A673 (cell line): ENCODE results near the gene EPB41L4A. TPM values are rescaled to one million over a fixed set of nuclear protein-coding genes. Genes with fewer than 3 reads are reported as not detected.

Source experiments
- BruUV-seq: library from RNA; stranded (reverse); fragments of 400-500 nt; replicated peaks from 2 replicates; lab custom pipeline; 2021; lab: Mats Ljungman, UMichigan
- CTCF ChIA-PET: fragments of 300-600 bp; sonication (Branson Sonifier 250); formaldehyde crosslinking; loops from one replicate; lab custom pipeline; 2022; ENCODE audit warnings: antibody characterized with exemption; lab: Charles Lee
- POLR2A ChIA-PET: fragments of 300-600 bp; sonication (Branson Sonifier 250); formaldehyde crosslinking; loops from one replicate; lab custom pipeline; 2022; ENCODE audit warnings: antibody characterized with exemption; ENCODE audit not compliant: low non-redundant PET; lab: Charles Lee
- DNase-seq: peaks from one replicate; pipeline ENCODE4 v3.0.0-alpha.2; 2015; ENCODE audit warnings: low spot score
- H3K27ac ChIP-seq: fragments of 200-600 bp; sonication (generic); 2 replicates; pipeline ENCODE4 v1.5.1; 2016; ENCODE audit warnings: mixed run types, low read depth, mild to moderate bottlenecking, mixed read lengths, antibody characterized with exemption, low read length; ENCODE audit not compliant: poor library complexity, severe bottlenecking
- H3K27me3 ChIP-seq: fragments of 200-600 bp; sonication (generic); replicated peaks from 2 replicates; pipeline ENCODE4 v1.6.1; 2017; ENCODE audit warnings: mixed run types, low read depth, mild to moderate bottlenecking, mixed read lengths, antibody characterized with exemption, low read length; ENCODE audit not compliant: insufficient read depth, poor library complexity
- H3K36me3 ChIP-seq: fragments of 200-600 bp; sonication (generic); 2 replicates; pipeline ENCODE4 v1.6.1; 2016; ENCODE audit warnings: mixed run types, mild to moderate bottlenecking, mixed read lengths, antibody characterized with exemption, low read length; ENCODE audit not compliant: insufficient read depth, poor library complexity, severe bottlenecking
- H3K4me1 ChIP-seq: fragments of 200-600 bp; sonication (generic); 2 replicates; pipeline ENCODE4 v1.6.1; 2017; ENCODE audit warnings: mixed run types, mild to moderate bottlenecking, mixed read lengths, antibody characterized with exemption, low read length; ENCODE audit not compliant: insufficient read depth, poor library complexity, severe bottlenecking
- H3K4me3 ChIP-seq: fragments of 200-600 bp; sonication (generic); 2 replicates; pipeline ENCODE4 v1.5.1; 2016; ENCODE audit warnings: low read depth, mixed run types, mild to moderate bottlenecking, mixed read lengths, low read length; ENCODE audit not compliant: poor library complexity, severe bottlenecking
- H3K9me3 ChIP-seq: fragments of 200-600 bp; sonication (generic); 2 replicates; pipeline ENCODE4 v1.6.1; 2016; ENCODE audit warnings: mixed run types, low read depth, mild to moderate bottlenecking, mixed read lengths, antibody characterized with exemption, low read length; ENCODE audit not compliant: poor library complexity, severe bottlenecking
- CTCF ChIP-seq: fragments of 300-800, 200-600 bp; sonication (generic); conservative IDR thresholded peaks from 2 replicates; pipeline ENCODE4 v1.5.1; 2017; ENCODE audit warnings: low read depth, mild to moderate bottlenecking, antibody characterized with exemption, low read length, moderate library complexity, mixed read lengths
- EZH2 ChIP-seq: fragments of 200-600 bp; sonication (generic); IDR thresholded peaks from 2 replicates; pipeline ENCODE4 v1.6.1; 2017; ENCODE audit warnings: borderline replicate concordance, low read depth, mild to moderate bottlenecking, mixed read lengths, antibody characterized with exemption, low read length; ENCODE audit not compliant: poor library complexity, severe bottlenecking
- intact Hi-C: fragments of 100-400 bp; cut with micrococcal nuclease; formaldehyde crosslinking; loops from one replicate; pipeline ENCODE4 v1.10.0; 2022; ENCODE audit not compliant: unreplicated experiment
- total RNA-seq: library from RNA; stranded (reverse); gene quantifications from 2 replicates; pipeline ENCODE4 v1.2.3, GENCODE V29; 2021

EPB41L4A gene
- total RNA-seq, 1 experiment from 2014 or later = not detected

GRCh38 chr5:112161392-112161748 lies 257.7 kb downstream of the EPB41L4A start:
- POLR2A ChIA-PET = interaction anchor here (0.5 to 0.6 kb wide), 3 partner anchors 163 to 1808 kb away, joined by 3 to 6 read pairs (median 4); no protein-coding TSS in a partner anchor
- intact Hi-C loops = no loop called here
- no TSS peak for BruUV-seq

GRCh38 chr5:112160652-112161391 lies 258.3 kb downstream of the EPB41L4A start:
- CTCF ChIA-PET = interaction anchor here (0.6 kb wide), 1 partner anchor 16 kb away, joined by 3 read pairs; no protein-coding TSS in a partner anchor
- peak; percentile 91 for DNase-seq

More at GRCh38 chr5:112161392-112161748, 257.7 kb downstream of the EPB41L4A start:
- TF ChIP-seq EZH2 (no peak), CTCF (no peak)
- peaks cover 6% of the 10 kb centered on the region for H3K4me1 ChIP-seq
- H3K27ac ChIP-seq = peak overlapping the region; percentile 81
- DNase-seq = no peak
- CTCF ChIA-PET = interaction anchor here (0.6 kb wide), 1 partner anchor 17 kb away, joined by 3 read pairs; no protein-coding TSS in a partner anchor
- peak overlapping the region; percentile 67 for H3K4me3 ChIP-seq
- H3K27me3 ChIP-seq = no peaks in the 10 kb centered on the region
- H3K36me3 ChIP-seq = peaks cover 40% of the 10 kb centered on the region
- H3K9me3 ChIP-seq = no peaks in the 10 kb centered on the region

GRCh38 chr5:112159435-112159834 lies 259.6 kb downstream of the EPB41L4A start:
- peaks cover 27% of the 10 kb centered on the region for H3K36me3 ChIP-seq
- intact Hi-C loops = no loop called here
- no peak overlapping the region for H3K4me3 ChIP-seq
- no TSS peak for BruUV-seq
- ChIA-PET CTCF (no interaction called here), POLR2A (no interaction called here)
- DNase-seq = no peak
- no peaks in the 10 kb centered on the region for H3K9me3 ChIP-seq
- peaks cover 6% of the 10 kb centered on the region for H3K4me1 ChIP-seq
- no peaks in the 10 kb centered on the region for H3K27me3 ChIP-seq
- TF ChIP-seq CTCF = no peak
- TF ChIP-seq EZH2 = no peak
- no peak overlapping the region for H3K27ac ChIP-seq

More at GRCh38 chr5:112160652-112161391, 258.3 kb downstream of the EPB41L4A start:
- TSS peak; percentile 73 for BruUV-seq
- Histone ChIP-seq H3K36me3 (peaks cover 37% of the 10 kb centered on the region), H3K4me1 (peaks cover 6% of the 10 kb centered on the region), H3K9me3 (no peaks in the 10 kb centered on the region), H3K27ac (peak overlapping the region; percentile 81), H3K4me3 (peak overlapping the region; percentile 67), H3K27me3 (no peaks in the 10 kb centered on the region)
- POLR2A ChIA-PET = interaction anchor here (0.5 to 0.6 kb wide), 4 partner anchors 10 to 1808 kb away, joined by 3 to 6 read pairs (median 4); no protein-coding TSS in a partner anchor
- TF ChIP-seq EZH2 (no peak), CTCF (peak; percentile 99)
- intact Hi-C loops = no loop called here
